ENCODE data around the gene CCDC185. TPM values are rescaled to one million over a fixed set of nuclear protein-coding genes. Genes with fewer than 3 reads are reported as not detected.

Gene CCDC185
- total RNA-seq, result not detected
- long read RNA-seq, donor 1, result 0 reads
- long read RNA-seq, donor 2, result 0 reads

DNA sequence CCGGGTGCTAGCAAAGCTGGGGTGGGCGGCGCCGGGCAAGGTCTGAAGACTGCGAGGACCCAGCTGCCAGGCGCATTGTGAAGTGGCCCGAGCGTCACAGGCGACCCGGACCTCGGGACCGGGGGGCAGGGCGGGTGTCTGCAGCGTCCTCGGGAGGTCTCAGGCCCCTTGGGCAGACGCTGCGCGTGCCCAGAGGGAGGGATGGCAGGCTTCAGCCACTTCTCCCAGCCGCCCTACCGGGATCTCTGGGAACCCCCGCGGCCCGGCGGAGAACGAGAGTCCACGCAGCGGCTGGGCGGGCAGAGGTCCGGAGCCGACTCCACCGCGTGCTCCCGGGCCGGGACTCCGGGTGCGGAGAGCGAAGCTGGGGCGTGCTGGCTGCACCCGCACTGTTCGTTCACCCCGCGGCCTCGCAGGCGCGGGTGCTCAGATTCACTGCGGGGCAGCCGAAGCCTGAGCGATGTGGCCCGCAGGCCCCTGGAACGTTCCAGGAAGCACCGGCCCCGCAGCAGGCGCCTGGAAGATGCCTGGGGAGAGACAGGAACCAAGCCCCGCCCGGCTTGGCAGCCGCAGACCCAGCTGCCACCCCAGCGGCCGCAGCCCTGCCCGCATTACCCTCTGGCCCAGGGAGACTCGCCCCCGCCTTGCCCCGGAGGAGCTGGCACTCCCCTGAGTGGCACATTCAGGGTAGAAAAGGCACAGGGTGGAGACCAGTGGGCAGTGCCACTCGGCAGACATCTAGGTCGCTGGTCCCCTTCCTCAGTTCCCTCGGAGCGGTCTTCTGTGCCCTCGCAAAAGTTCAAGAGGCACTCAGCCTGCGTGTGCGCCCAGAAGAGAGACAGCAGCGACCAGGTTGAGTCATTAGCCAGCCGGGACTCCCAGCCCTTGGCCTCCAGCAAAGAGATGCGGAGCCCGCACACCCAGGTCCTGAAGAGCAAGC lies at the start of gene CCDC185:
CCDC185 (plus strand) TSS at position 141 of the 940 bp plus-strand sequence; CDS start at position 202, 61 bp downstream.
- no peak for DNase-seq (ENCODE audit: low spot score)
- intact Hi-C loops (cut with DNase I), result no loop called here

DNA sequence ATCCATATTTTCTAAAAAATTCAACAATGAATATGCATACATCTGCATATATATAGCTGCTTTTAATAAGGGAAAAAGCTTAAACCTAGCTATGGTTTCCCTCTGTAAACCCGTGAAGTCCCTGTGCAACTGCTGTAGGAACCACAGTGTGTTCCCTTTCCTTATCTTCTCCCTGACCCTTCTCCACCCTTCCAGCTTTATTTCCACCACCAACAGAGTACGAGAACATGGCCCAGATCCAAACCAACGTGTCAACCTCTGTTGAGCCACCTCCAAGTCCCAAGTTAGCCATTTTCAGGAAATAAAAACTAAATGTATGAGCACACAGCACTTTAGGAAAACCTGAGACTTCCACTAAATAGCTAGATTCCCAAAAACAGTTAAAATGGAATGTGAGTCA lies 49.5 kb upstream of the CCDC185 start:
- no peak for DNase-seq (ENCODE audit: low spot score)
- intact Hi-C loops (cut with DNase I), result no loop called here

DNA sequence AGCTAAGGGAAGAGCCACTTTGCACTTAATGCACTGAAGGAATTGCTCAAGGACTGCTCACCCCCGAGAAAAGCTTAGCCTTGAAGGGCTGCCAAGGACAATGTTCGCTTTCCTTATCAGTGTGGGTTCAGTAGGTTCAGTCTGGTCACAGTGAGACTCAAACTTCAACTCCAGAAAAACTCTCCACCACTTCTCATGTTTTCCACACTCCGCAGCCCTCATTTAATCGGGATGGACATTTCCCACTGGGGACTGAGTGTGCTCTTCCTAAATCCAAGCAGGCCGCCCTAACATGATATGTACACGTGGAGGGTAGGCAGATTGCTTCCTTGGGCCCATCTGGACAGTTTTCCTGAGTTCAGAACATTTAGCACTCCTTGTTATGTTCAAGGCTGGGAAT lies 48.7 kb upstream of the CCDC185 start:
- DNase-seq (ENCODE audit: low spot score), result no peak
- intact Hi-C loops (cut with DNase I), result no loop called here

DNA sequence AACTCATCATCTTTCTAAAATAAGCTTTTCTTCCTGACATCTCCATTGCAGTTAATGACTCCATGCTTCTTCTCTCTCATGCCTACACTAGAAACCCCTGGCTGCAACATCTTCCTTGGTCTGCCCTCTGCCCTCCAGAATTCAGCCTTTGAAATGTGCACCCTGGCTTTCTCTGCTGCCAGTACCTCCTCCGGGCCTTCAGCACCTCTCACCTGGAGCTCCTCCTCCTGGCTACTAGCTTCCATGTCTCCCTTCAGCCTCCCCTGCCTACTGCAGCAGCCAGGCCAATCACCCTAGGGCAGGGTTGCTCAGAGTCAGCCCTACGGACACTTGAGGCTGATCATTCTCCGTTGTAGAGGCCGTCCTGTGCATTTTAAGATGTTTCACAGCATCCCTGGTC lies 47.5 kb upstream of the CCDC185 start:
- no peak for DNase-seq (ENCODE audit: low spot score)
- intact Hi-C loops (cut with DNase I), result no loop called here

DNA sequence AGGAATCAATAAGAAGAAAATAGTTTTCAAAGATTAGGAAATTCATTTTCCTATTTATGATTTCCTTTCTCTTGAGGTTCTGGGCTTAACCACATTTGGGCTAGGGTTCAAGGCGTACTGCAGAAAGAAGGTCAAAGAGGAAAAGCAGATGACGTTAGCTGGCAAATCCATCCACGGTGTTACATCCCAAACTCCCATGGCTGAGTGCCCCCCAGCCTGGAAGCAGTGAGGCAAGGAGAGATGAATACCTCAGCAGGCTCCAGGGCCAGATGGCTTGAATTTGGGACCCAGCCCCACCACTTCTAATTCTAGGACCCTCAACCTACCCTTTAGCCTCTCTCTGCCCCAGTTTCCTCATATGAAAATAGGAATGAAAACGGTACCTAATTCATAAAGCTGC lies 46.9 kb upstream of the CCDC185 start:
- no peak for DNase-seq (ENCODE audit: low spot score)
- intact Hi-C loops (cut with DNase I), result no loop called here

DNA sequence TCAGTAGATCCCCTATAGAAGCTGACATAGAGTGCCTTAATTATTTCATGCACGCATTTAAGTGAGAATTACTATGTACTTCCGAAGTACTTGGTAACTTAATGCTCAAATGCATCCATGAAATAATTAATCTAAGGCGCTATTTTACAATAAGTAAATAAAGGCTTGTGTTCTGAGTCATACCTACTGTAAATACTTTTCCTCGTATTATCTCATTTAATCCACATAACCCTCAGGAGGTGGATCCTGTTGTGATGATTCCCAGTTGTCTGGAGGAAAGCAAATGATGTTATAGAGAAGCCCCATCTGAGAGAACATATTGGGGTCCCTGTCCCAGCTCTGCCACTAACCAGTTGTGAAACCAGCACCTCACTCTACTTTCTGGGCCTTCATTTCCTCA lies 45.6 kb upstream of the CCDC185 start:
- no peak for DNase-seq (ENCODE audit: low spot score)
- intact Hi-C loops (cut with DNase I), result no loop called here

DNA sequence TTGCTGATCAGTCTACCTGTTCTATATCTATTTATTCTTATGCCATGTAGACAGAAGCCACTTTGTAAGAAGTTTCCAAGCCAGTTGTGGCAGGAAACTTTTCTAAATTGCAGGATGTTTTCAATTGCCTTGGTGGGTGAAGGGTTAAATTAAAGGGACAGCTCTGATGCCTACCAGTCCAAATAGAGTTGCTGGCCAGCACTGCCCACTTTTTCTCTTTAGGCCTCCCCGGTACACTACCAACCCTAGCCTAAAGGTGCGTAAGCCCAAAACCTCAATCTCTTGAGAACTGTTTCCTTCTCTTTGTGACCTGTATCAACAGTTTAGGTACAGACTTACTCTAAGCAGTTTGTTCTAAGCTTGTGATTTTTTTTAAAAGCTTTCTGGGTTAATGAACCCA lies 44.8 kb upstream of the CCDC185 start:
- DNase-seq (ENCODE audit: low spot score), result no peak
- intact Hi-C loops (cut with DNase I), result no loop called here

DNA sequence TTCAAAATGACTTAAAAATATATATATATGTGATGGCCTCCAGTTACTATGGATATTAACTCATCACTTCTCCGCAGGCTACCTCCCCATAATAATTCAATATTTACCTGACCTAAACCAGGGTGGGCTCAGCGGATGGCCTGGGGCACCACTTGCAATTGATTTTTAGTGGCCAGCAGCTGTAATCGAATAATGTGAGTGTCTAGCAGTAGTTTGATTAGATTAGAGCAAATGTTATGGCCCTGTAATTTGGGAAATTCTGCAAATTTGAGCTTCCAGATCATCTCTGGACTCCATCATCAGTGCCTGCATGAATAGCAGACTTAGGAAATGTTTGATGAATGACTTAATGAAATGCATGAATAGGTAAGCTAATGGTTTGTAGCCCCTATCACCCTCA lies 44.0 kb upstream of the CCDC185 start:
- intact Hi-C loops (cut with DNase I), result no loop called here
- no peak for DNase-seq (ENCODE audit: low spot score)

DNA sequence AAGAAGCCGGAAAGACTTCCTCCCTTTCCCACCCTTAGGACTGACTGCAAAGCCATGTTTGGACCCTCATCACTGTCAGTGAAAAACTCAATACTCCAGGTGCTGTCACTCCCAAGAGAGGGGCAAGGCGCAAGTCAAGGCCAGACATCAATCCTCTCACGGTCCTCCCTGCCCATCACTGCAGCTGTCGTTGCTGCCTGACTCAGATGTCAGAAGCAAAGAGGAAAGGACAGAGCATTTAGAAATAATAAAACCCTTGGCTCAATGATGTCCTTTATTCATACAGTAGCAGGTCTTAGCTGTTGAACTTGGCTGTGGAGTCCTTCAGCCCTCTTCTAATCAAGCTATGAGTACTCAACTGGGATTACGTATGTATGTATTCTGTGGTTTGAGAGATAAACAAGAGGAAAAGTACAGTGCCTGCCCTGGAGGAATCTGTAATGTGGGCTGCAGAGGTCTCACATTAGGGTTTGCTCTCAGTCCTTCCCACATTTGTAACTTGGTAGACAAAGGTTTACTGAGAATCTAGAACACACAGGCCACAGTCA lies 42.8 kb upstream of the CCDC185 start:
- intact Hi-C loops (cut with DNase I), result no loop called here
- no peak for DNase-seq (ENCODE audit: low spot score)

DNA sequence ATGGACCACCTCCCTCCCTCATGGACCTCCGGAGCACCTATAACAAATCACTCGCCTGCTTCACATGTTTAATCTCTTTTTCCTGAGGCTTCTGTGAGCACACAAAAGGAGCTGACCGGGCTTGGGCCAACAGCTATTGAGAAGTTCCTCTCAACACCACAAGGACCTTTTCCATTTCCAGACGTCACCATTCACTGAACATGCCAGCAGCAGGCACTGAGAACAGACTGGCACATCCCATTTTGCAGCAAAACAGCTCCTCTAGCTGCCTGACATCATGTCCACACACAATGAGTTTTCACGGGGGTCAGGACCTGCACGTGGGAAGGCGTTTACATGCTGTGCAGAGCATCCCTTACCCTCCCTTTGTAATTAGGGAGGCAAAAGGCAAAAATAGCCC lies 40.3 kb upstream of the CCDC185 start:
- DNase-seq (ENCODE audit: low spot score), result no peak
- intact Hi-C loops (cut with DNase I), result no loop called here

DNA sequence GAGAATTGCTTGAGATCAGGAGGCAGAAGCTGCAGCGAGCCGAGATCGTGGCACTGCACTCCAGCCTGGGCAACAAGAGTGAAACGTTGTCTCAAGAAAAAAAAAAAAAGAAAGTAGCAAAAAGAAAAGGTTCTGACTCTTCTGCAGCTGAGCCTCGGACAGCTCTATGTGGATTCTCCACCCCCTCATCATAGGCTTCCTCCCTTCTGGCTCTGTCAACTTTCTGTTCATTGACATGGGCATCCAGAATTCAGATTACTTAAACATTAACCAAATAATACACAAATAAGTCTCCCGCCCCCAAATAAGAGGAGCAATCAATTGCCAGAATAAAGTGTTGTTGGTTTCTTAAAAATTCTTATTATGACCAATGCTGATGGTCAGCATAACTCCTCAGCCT lies 39.3 kb upstream of the CCDC185 start:
- no peak for DNase-seq (ENCODE audit: low spot score)
- intact Hi-C loops (cut with DNase I), result no loop called here

DNA sequence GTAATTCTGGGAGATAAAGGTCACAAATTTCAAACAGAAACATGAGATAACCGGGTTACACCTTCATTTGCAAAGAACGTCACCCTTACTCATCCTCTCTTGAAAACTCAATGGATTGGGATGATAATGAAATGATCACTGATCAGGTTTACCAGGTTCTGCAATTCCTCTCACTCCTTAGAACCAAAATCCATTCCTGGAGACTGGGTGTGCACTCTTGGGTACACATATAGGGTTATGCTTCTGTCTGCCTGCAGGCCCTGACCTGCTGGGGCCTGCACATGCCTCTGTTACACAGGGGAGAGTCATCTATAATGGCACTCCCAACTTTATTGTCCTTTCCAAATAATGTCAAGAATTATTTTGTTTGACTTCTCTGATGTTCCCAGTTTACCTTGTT lies 37.5 kb upstream of the CCDC185 start:
- intact Hi-C loops (cut with DNase I), result no loop called here
- DNase-seq (ENCODE audit: low spot score), result no peak

DNA sequence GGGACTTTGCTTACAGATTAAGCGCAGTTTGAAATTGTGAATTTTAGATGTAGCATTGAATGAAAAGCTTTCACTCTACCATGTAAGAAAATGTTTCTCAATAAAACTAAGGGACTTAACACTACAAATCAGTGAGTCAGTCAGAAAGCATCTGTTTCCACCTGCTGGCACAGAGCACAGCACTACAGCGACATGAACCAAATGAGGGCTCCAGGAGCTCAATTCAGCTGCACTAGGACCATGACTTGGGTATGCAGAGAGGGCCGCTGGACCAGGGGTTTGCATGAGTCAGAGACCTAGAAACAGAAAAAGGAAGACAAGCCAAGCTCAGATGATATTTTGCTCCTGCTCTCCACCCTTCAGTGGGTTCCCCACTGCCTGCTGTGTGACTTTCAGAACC lies 34.4 kb upstream of the CCDC185 start:
- DNase-seq (ENCODE audit: low spot score), result no peak
- intact Hi-C loops (cut with DNase I), result no loop called here

DNA sequence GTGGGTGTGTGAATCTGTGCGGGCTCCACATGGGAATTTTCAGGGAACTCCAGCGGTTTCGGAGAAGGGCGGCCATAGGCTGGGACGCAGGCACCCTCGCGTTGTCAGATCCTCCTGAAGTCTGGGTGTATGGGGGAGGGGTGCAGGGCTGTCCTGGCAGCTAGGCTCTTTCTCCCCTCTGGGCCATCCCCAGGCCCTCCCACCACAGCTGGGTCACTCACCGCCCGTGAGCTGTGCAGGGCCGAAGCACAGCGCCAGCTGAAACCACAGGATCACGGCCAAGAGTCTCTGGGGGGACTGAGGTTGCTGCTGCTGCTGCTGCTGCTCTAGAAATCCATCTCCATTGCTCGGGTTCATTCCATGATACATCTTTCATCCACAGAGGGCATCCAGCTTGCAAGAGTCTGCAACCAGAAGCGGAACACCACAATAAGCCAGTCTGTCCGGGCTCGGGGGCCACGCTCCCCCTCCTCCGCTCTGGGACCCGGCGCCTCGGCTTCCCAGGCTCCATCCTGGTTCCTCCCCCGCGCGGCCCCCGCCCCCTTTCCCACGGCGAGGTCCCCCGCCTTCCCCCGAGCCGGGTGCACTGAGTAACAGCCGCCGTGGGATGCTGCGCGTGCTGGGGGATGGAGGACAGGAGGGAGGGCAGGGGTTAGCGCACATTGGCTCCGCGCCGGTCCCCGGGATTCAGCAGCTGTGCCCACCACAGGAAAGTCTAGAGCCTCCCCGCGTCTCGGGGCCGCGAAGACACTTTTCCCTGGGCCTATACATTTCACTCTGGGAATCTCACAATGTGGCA lies 30.0 kb upstream of the CCDC185 start:
- intact Hi-C loops (cut with DNase I), result no loop called here
- no peak for DNase-seq (ENCODE audit: low spot score)

DNA sequence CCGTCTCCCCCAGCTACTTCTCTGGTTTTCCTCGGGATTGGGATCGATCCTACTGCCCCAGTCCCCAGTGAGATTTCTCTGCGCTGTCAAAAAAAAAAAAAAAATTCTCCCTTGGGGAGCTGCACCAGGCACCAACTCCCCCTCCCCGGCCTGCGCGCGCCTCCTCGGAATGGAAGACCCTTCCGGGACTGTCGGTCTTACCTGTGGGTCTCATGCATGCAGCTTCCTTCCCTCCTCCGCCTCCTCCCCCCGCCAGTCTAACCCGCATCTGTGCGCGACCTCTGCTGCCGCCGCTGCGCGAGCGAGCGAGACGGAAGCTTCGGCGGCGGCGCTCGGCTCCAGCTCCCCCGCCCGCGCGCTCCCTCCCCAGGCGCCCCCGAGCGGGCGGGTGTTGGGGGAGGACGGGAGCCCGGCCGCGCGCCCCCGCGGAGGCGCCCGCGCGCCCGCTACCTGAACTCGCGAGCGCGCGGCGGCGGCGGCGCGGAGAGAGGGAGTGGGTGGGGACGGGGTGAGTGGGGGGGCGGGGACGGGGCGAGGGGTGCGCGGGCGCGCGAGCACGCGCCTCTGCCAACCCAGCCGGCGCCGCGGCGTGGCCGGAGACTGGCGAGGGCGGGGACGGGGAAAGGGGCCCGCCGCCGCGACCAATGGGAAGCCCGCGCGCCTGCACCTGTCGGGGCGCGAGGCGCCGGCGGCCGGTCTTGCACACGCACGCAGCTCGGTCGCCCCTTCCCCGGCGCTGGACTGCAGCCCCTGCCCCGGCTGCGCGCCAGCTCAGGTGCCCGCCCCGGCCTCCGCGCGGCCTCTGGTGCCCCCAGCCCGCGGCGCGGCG lies 29.1 kb upstream of the CCDC185 start, which contains the start of gene SUSD4:
SUSD4 (minus strand) TSS at position 321 of the 829 bp plus-strand sequence. CDS start 751 bp downstream, outside the sequence.
- intact Hi-C loops (cut with DNase I), result no loop called here
- DNase-seq (ENCODE audit: low spot score), result no peak

DNA sequence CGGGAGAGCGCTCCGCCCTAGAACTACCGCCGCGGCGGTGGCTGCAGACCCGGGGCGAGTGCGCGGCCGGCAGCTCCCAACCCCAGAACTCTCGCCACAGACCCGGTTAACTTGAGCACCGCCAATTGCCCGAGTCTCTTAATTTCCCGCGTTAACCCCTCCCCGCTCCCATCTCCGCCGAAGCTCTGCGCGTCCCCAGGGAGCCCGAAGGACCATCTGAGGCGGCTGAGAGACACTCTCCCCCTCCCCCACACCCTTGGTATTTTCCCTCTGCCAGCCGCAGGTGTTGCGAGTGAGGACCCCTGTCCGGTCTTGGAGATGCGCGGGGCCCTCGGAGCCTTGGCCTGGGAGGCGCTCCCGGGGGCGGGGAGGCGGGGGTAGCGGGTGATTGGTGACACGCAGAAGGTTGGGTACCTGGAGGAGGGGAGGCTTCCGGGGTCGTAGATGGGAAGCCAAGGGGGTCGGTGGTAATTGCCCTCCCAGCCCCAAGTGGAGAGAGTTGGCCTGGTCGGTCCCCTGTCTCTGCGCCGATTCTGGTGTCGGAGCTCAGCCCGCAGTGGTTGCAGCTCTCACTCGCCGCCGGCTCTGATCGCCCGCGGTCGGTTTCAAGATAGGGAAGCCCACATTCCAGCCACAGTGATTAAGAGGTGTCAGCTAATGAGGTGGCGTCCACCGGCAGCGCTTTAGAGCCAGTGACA lies 28.4 kb upstream of the CCDC185 start:
- no peak for DNase-seq (ENCODE audit: low spot score)
- intact Hi-C loops (cut with DNase I), result no loop called here

DNA sequence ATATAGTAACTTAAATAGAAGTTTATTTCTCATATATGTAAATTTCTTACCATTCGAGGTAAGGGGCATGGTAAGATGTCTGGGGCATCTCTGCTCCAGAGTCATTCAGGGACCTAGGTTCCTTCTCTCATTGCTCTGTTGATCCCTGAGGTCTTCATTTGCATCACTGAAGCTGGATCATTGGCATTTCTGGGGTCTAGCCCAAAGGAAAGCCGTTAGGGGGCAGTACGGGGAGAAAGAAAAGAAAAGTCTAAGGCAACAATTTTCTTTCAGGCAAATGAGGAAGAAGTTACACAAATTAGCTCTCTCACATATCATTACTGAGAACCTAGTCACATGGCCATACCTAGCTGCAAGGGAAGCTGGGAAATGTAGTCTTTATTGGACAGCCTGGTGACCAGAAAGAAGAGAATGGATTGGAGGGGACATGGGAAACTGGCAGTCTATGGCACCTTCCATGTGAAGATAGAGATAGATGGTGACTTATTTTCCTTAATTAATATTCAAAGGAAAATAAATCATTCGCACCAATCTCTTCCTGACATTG lies 19.1 kb upstream of the CCDC185 start:
- intact Hi-C loops (cut with DNase I), result no loop called here
- DNase-seq (ENCODE audit: low spot score), result no peak

DNA sequence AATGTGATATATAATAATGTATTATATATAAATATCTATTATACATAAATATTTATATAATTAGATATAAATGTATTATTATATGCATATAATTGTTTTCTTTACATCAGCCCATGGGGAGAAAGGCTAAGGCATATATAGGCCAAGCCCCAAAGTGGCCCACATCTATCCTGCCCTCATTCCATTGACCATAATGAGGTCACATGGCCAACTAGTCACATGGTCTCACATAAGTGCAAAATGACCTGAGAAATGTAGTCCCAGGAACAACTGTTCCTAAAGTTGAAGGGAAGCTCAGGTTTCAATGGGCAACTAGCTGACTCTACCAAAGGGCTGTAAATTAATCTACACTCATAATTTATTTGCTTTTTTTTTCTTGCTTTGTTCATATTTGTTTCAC lies 14.5 kb upstream of the CCDC185 start:
- intact Hi-C loops (cut with DNase I), result no loop called here
- DNase-seq (ENCODE audit: low spot score), result no peak
